Measurements from ENCODE around the gene CHST3. TPM values are rescaled to one million over a fixed set of nuclear protein-coding genes. Genes with fewer than 3 reads are reported as not detected.

CHST3 gene
- total and polyA plus RNA-seq, 9 of the 15 experiments (the other 6 are each of a cell fraction or from before 2014, with no cell fraction given) = 0.01 to 1.3 (median 0.15) TPM

GRCh38 chr10:71924771-71925170 lies 39.4 kb upstream of the CHST3 start:
- H3K79me2 ChIP-seq (ENCODE audit: control insufficient read depth, insufficient read depth, low read length) = no peaks in the 10 kb centered on the region
- BruUV-seq (replicated peaks) = no TSS peak
- WGBS (ENCODE audit: insufficient coverage, low coverage, missing lambda C conversion rate) = 9% methylated on average over 3 of the region's 3 CpGs
- in situ Hi-C loops (cut with MboI) (no loop called here), intact Hi-C loops (cut with micrococcal nuclease) (no loop called here)
- H2AFZ ChIP-seq (ENCODE audit: low read depth, low read length) = no peak overlapping the region
- no peaks in the 10 kb centered on the region for H3K9me1 ChIP-seq (ENCODE audit: control insufficient read depth, insufficient read depth, low read length)
- no peak for ATAC-seq
- DNase-seq (ENCODE audit: extremely low read depth in 1 of 4, low spot score in 3 of 4) = no peak
- no peak overlapping the region for H3K9ac ChIP-seq (ENCODE audit: insufficient read depth in 1 of 2, low read depth in 2 of 2, low read length in 2 of 2)
- ChIA-PET POLR2A (no interaction called here), CTCF (ENCODE audit: low intra/inter-chr PET ratio) (interaction anchor here (0.7 kb wide), 1 partner anchor 398 kb away, joined by 7 read pairs; no protein-coding TSS in a partner anchor)
- H3K9me3 ChIP-seq (replicated peaks; ENCODE audit: control insufficient read depth, insufficient read depth, low read depth, low read length) = no peaks in the 10 kb centered on the region
- no peak overlapping the region for H3K4me3 ChIP-seq
- FAIRE-seq = no peak
- H3K27me3 ChIP-seq (ENCODE audit: control insufficient read depth in 2 of 2, insufficient read depth in 2 of 2, low read length in 2 of 2) = peaks cover 11 to 45% of the 10 kb centered on the region in 2 experiments; a peak in 4 of 5 replicates
- no peak overlapping the region for H3K4me2 ChIP-seq (ENCODE audit: insufficient read depth, low read length)
- H3K36me3 ChIP-seq (ENCODE audit: control insufficient read depth, insufficient read depth, low read length) = no peaks in the 10 kb centered on the region
- no peak overlapping the region for H3K27ac ChIP-seq (ENCODE audit: extremely low read depth, low read depth, low read length)
- peaks cover 16 to 24% of the 10 kb centered on the region in 2 experiments for H3K4me1 ChIP-seq (replicated peaks in 1 of 2; ENCODE audit: control insufficient read depth in 2 of 2, insufficient read depth in 2 of 2, low read length in 2 of 2)
- TF ChIP-seq SETDB1 (IDR thresholded peaks at IDR 0.05; ENCODE audit: low read length) = no peak
- peak; percentile 98 for TF ChIP-seq ZNF24 (IDR thresholded peaks at IDR 0.05)
- no peaks in the 10 kb centered on the region for H4K20me1 ChIP-seq (replicated peaks; ENCODE audit: control insufficient read depth, insufficient read depth, low read length)

GRCh38 chr10:71927159-71927558 lies 37.0 kb upstream of the CHST3 start:
- no peak for TF ChIP-seq CBFA2T2 (conservative IDR thresholded peaks at IDR 0.05)
- TF ChIP-seq NCOA2 (IDR thresholded peaks at IDR 0.05; ENCODE audit: partially characterized antibody in 2 of 2) = no peak
- 0 out of 2 replicates have a peak, but pooled peaks have one; percentile 11 for TF ChIP-seq THAP12 (CRISPR knock-in tag; IDR thresholded peaks at IDR 0.05)
- in situ Hi-C loops (cut with MboI) (no loop called here), intact Hi-C loops (cut with micrococcal nuclease) (no loop called here)
- FAIRE-seq = no peak
- peaks cover under 1 to 2% of the 10 kb centered on the region in 2 experiments; a peak in 2 of 5 replicates for H3K4me1 ChIP-seq (replicated peaks in 1 of 2; ENCODE audit: control insufficient read depth in 2 of 2, insufficient read depth in 2 of 2, low read length in 2 of 2)
- DNase-seq (ENCODE audit: extremely low read depth in 1 of 4, low spot score in 3 of 4) = no peak
- no TSS peak for BruUV-seq (replicated peaks)
- POLR2A ChIA-PET = no interaction called here
- H3K9me1 ChIP-seq (ENCODE audit: control insufficient read depth, insufficient read depth, low read length) = no peaks in the 10 kb centered on the region
- H3K4me3 ChIP-seq = no peak overlapping the region
- no peak overlapping the region for H3K4me2 ChIP-seq (ENCODE audit: insufficient read depth, low read length)
- no peaks in the 10 kb centered on the region for H3K36me3 ChIP-seq (ENCODE audit: control insufficient read depth, insufficient read depth, low read length)
- H4K20me1 ChIP-seq (replicated peaks; ENCODE audit: control insufficient read depth, insufficient read depth, low read length) = no peaks in the 10 kb centered on the region
- no peaks in the 10 kb centered on the region for H3K79me2 ChIP-seq (ENCODE audit: control insufficient read depth, insufficient read depth, low read length)
- WGBS (ENCODE audit: insufficient coverage, low coverage, missing lambda C conversion rate) = 0% methylated on average over 4 of the region's 4 CpGs
- H3K27me3 ChIP-seq (ENCODE audit: control insufficient read depth in 2 of 2, insufficient read depth in 2 of 2, low read length in 2 of 2) = peaks cover 17 to 61% of the 10 kb centered on the region in 2 experiments
- no peak; the same call in 2 of the 3 replicates for ATAC-seq
- no peak overlapping the region for H3K9ac ChIP-seq (ENCODE audit: insufficient read depth in 1 of 2, low read depth in 2 of 2, low read length in 2 of 2)
- CTCF ChIA-PET (ENCODE audit: low intra/inter-chr PET ratio) = no interaction called here
- no peaks in the 10 kb centered on the region for H3K9me3 ChIP-seq (replicated peaks; ENCODE audit: control insufficient read depth, insufficient read depth, low read depth, low read length)
- H2AFZ ChIP-seq (ENCODE audit: low read depth, low read length) = no peak overlapping the region
- no peak overlapping the region for H3K27ac ChIP-seq (ENCODE audit: extremely low read depth, low read depth, low read length)

Measured in K562 (cell line).